ENCODE results near the gene TEX54.

GRCh38 chr11:62852523-62853188, 20.0 kb upstream of the TEX54 start:
- TF ChIP-seq POLR2A (IDR thresholded peaks at IDR 0.05) (no peak), CTCF (IDR thresholded peaks at IDR 0.05) (no peak), EP300 (IDR thresholded peaks at IDR 0.05) (no peak)
